CD8-positive, alpha-beta memory T cell (primary cell): ENCODE results near the gene NUP98. TPM values are rescaled to one million over a fixed set of nuclear protein-coding genes. Genes with fewer than 3 reads are reported as not detected.

Source experiments
- CTCF ChIA-PET: fragments of 350-600 bp; sonication (Branson Sonifier 250); formaldehyde crosslinking; loops from one replicate; lab custom pipeline; 2021; ENCODE audit warnings: antibody characterized with exemption; lab: Charles Lee
- POLR2A ChIA-PET: fragments of 350-600 bp; sonication (Branson Sonifier 250); formaldehyde crosslinking; loops from one replicate; lab custom pipeline; 2021; ENCODE audit warnings: antibody characterized with exemption; lab: Charles Lee
- DNase-seq, 5 donors: peaks; one replicate each; pipeline versions ENCODE4 v3.0.0 to v3.0.0-alpha.2; 2020 to 2022; ENCODE audit warnings: mixed read lengths in 1 of 5
- H3K27ac ChIP-seq: one replicate; pipeline ENCODE4 v1.7.0; 2013; ENCODE audit warnings: low read depth, mild to moderate bottlenecking, low read length, moderate library complexity
- H3K27me3 ChIP-seq: 2 replicates; pipeline ENCODE4 v1.7.0; 2013; ENCODE audit warnings: low read length, mild to moderate bottlenecking; ENCODE audit not compliant: insufficient read depth, poor library complexity, severe bottlenecking
- H3K36me3 ChIP-seq: 2 replicates; pipeline ENCODE4 v1.7.0; 2013; ENCODE audit warnings: mild to moderate bottlenecking, low read length, moderate library complexity; ENCODE audit not compliant: insufficient read depth
- H3K4me1 ChIP-seq: 2 replicates; pipeline ENCODE4 v1.7.0; 2013; ENCODE audit warnings: mild to moderate bottlenecking, low read length, moderate library complexity; ENCODE audit not compliant: insufficient read depth
- H3K4me3 ChIP-seq: 2 replicates; pipeline ENCODE4 v1.7.0; 2013; ENCODE audit warnings: mild to moderate bottlenecking, low read length
- H3K9me3 ChIP-seq: 2 replicates; pipeline ENCODE4 v1.7.0; 2013; ENCODE audit warnings: mild to moderate bottlenecking, low read length
- H3K27ac Mint-ChIP-seq, 8 donors: one replicate each; pipeline ENCODE4 v1.8.0; 2020 to 2021; ENCODE audit warnings: mixed read lengths in 8 of 8, mild to moderate bottlenecking in 6 of 8, inconsistent platforms in 3 of 8, moderate library complexity in 3 of 8
- H3K27me3 Mint-ChIP-seq, 2 donors: one replicate each; pipeline ENCODE4 v1.8.0; 2020 to 2021; ENCODE audit warnings: mixed read lengths in 2 of 2, mild to moderate bottlenecking in 1 of 2, moderate library complexity in 1 of 2
- H3K36me3 Mint-ChIP-seq, 3 donors: one replicate each; pipeline ENCODE4 v1.8.0; 2020 to 2021; ENCODE audit warnings: mixed read lengths in 3 of 3, inconsistent platforms in 1 of 3, mild to moderate bottlenecking in 1 of 3
- H3K4me1 Mint-ChIP-seq, 3 donors: one replicate each; pipeline ENCODE4 v1.8.0; 2020 to 2021; ENCODE audit warnings: mixed read lengths in 3 of 3, inconsistent platforms in 1 of 3, mild to moderate bottlenecking in 1 of 3
- H3K4me3 Mint-ChIP-seq, 7 donors: one replicate each; pipeline ENCODE4 v1.8.0; 2020 to 2021; ENCODE audit warnings: mixed read lengths in 7 of 7, mild to moderate bottlenecking in 6 of 7, moderate library complexity in 4 of 7, inconsistent platforms in 2 of 7
- H3K9me3 Mint-ChIP-seq, 5 donors: one replicate each; pipeline ENCODE4 v1.8.0; 2020 to 2022; ENCODE audit warnings: mixed read lengths in 5 of 5, mild to moderate bottlenecking in 3 of 5, moderate library complexity in 2 of 5, inconsistent platforms in 1 of 5
- polyA plus RNA-seq: library from polyadenylated mRNA; unstranded; fragments of 300-500 nt; fragmentation: Illumina TruSeq; gene quantifications from one replicate; pipeline ENCODE4 v1.2.3, GENCODE V29; 2021
- total RNA-seq, 2 experiments: library from RNA; stranded (reverse); gene quantifications; one replicate each; pipeline ENCODE4 v1.2.3, GENCODE V29; 2021

The NUP98 gene
- total and polyA plus RNA-seq, 3 experiments from 2014 or later, result 49.0 to 105 (median 101) TPM

DNA sequence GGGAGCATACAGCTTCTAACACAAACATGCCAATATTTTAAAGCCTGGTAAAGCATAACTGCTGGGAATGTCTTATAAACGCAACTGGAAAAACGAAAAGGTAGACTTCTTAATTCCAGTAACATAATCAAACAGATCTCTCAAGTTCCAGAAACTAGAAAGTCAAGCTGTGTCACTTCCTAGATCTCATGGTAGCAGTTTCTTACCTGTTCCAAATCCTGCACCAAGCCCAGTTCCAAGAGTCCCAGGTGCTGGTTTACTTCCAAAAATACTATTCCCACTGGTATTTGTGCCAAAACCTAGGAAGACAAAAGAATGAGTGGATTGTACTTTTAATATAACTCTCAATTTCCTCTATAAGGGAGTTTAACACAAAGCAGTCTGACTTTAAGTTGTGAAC is 44.2 kb downstream of the NUP98 start:
- Histone ChIP-seq H3K27ac (no peak overlapping the region), H3K36me3 (peaks cover 26% of the 10 kb centered on the region), H3K4me1 (no peaks in the 10 kb centered on the region), H3K4me3 (no peak overlapping the region), H3K27me3 (no peaks in the 10 kb centered on the region), H3K9me3 (no peaks in the 10 kb centered on the region)
- Mint-ChIP-seq H3K9me3 (no peaks in the 10 kb centered on the region), H3K4me3 (no peak overlapping the region), H3K36me3 (peaks cover 0 to 78% (median 18%) of the 10 kb centered on the region in 3 donors), H3K27me3 (no peaks in the 10 kb centered on the region), H3K4me1 (no peaks in the 10 kb centered on the region), H3K27ac (peak overlapping the region in 3 of 8 donors; percentile 22 to 57 (median 27))
- no peak for DNase-seq
- CTCF ChIA-PET, result interaction anchor here (1.1 kb wide), 1 partner anchor 320 kb away, joined by 5 read pairs; no protein-coding TSS in a partner anchor
- POLR2A ChIA-PET, result no interaction called here

GRCh38 chr11:3747704-3748103 is 49.6 kb downstream of the NUP98 start:
- no peak overlapping the region for H3K4me3 ChIP-seq
- peak overlapping the region in 3 of 8 donors; percentile 20 to 70 (median 50) for H3K27ac Mint-ChIP-seq
- no peaks in the 10 kb centered on the region for H3K27me3 ChIP-seq
- no peak for DNase-seq
- peaks cover 38% of the 10 kb centered on the region for H3K36me3 ChIP-seq
- peaks cover 0 to 2% (median 0%) of the 10 kb centered on the region in 3 donors for H3K4me1 Mint-ChIP-seq
- no peaks in the 10 kb centered on the region for H3K4me1 ChIP-seq
- H3K4me3 Mint-ChIP-seq, result no peak overlapping the region
- H3K9me3 Mint-ChIP-seq, result no peaks in the 10 kb centered on the region
- H3K27me3 Mint-ChIP-seq, result no peaks in the 10 kb centered on the region
- ChIA-PET POLR2A (no interaction called here), CTCF (no interaction called here)
- no peak overlapping the region for H3K27ac ChIP-seq
- no peaks in the 10 kb centered on the region for H3K9me3 ChIP-seq
- H3K36me3 Mint-ChIP-seq, result peaks cover 0 to 75% (median 6%) of the 10 kb centered on the region in 3 donors

- no peak for DNase-seq
- H3K9me3 ChIP-seq, result no peaks in the 10 kb centered on the region
- ChIA-PET CTCF (interaction anchor here (1.3 kb wide), 1 partner anchor 10 kb away, joined by 4 read pairs; no protein-coding TSS in a partner anchor), POLR2A (no interaction called here)
- H3K36me3 Mint-ChIP-seq, result peaks cover 5 to 72% (median 13%) of the 10 kb centered on the region in 3 donors
- H3K9me3 Mint-ChIP-seq, result no peaks in the 10 kb centered on the region
- H3K4me3 ChIP-seq, result no peak overlapping the region
- H3K27ac ChIP-seq, result no peak overlapping the region
- H3K27me3 ChIP-seq, result no peaks in the 10 kb centered on the region
- H3K4me3 Mint-ChIP-seq, result peak overlapping the region in 1 of 7 donors; percentile 18
- H3K4me1 ChIP-seq, result no peaks in the 10 kb centered on the region
- peak overlapping the region in 1 of 8 donors; percentile 61 for H3K27ac Mint-ChIP-seq
- no peaks in the 10 kb centered on the region for H3K27me3 Mint-ChIP-seq
- H3K4me1 Mint-ChIP-seq, result peaks cover 0 to 5% (median 0%) of the 10 kb centered on the region in 3 donors
- peaks cover 37% of the 10 kb centered on the region for H3K36me3 ChIP-seq
Observed at GRCh38 chr11:3745161-3745560, 52.2 kb downstream of the NUP98 start.

- H3K36me3 Mint-ChIP-seq, result peaks cover 5 to 78% (median 20%) of the 10 kb centered on the region in 3 donors
- H3K36me3 ChIP-seq, result peaks cover 35% of the 10 kb centered on the region
- H3K4me1 Mint-ChIP-seq, result peaks cover 0 to 5% (median 0%) of the 10 kb centered on the region in 3 donors
- no peaks in the 10 kb centered on the region for H3K4me1 ChIP-seq
- no peak overlapping the region for H3K27ac Mint-ChIP-seq
- no peaks in the 10 kb centered on the region for H3K9me3 Mint-ChIP-seq
- ChIA-PET CTCF (no interaction called here), POLR2A (no interaction called here)
- no peaks in the 10 kb centered on the region for H3K9me3 ChIP-seq
- no peak overlapping the region for H3K4me3 ChIP-seq
- no peak for DNase-seq
- H3K27me3 Mint-ChIP-seq, result no peaks in the 10 kb centered on the region
- no peak overlapping the region for H3K4me3 Mint-ChIP-seq
- no peak overlapping the region for H3K27ac ChIP-seq
- H3K27me3 ChIP-seq, result no peaks in the 10 kb centered on the region
Observed at GRCh38 chr11:3738723-3739122, 58.6 kb downstream of the NUP98 start.

DNA sequence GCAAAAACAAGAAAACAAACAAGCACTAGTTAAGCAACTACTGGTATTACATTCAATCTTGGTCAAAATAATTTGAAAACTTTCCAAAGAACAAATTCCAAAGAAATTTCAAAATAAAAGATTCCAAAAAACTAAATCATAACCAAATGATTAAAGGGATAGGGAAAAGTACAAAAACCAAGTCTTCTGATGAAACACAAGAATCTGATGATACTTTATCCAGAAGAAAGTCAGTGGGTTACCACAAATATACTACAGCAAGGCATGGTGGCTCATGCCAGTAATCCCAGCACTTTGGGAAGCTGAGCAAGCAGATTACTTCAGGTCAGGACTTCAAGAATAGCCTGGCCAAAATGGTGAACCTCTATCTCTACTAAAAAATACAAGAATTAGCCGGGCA is 59.1 kb downstream of the NUP98 start:
- H3K27me3 ChIP-seq, result no peaks in the 10 kb centered on the region
- Mint-ChIP-seq H3K36me3 (peaks cover 5 to 82% (median 20%) of the 10 kb centered on the region in 3 donors), H3K9me3 (no peaks in the 10 kb centered on the region), H3K27ac (peak overlapping the region in 1 of 8 donors; percentile 12), H3K4me3 (no peak overlapping the region), H3K27me3 (no peaks in the 10 kb centered on the region), H3K4me1 (peaks cover 0 to 5% (median 0%) of the 10 kb centered on the region in 3 donors)
- no peak for DNase-seq
- no peaks in the 10 kb centered on the region for H3K9me3 ChIP-seq
- H3K4me1 ChIP-seq, result no peaks in the 10 kb centered on the region
- H3K4me3 ChIP-seq, result no peak overlapping the region
- ChIA-PET CTCF (no interaction called here), POLR2A (no interaction called here)
- H3K36me3 ChIP-seq, result peaks cover 35% of the 10 kb centered on the region
- no peak overlapping the region for H3K27ac ChIP-seq

DNA sequence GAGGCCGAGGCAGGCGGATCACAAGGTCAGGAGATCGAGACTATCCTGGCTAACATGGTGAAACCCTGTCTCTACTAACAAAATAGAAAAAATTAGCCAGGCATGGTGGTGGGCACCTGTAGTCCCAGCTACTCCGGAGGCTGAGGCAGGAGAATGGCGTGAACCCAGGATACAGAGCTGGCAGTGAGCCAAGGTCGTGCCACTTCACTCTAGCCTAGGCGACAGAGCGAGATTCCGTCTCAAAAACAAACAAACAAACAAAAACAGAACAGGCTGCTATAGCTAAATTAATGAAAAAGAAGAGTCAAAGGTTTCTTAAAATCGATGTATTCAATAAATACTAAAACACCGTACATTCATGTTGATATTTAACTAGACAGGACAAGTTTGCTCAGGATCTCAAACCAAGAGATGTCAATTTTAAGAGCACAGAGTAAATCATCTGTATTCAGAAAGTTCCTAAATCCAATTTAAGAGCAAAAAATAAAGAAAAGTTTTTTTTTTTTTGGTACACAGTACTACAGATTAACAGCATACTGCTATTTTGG is 59.9 kb downstream of the NUP98 start:
- no peaks in the 10 kb centered on the region for H3K27me3 Mint-ChIP-seq
- H3K36me3 Mint-ChIP-seq, result peaks cover 5 to 84% (median 18%) of the 10 kb centered on the region in 3 donors
- Histone ChIP-seq H3K4me1 (no peaks in the 10 kb centered on the region), H3K27me3 (no peaks in the 10 kb centered on the region), H3K36me3 (peaks cover 40% of the 10 kb centered on the region), H3K9me3 (no peaks in the 10 kb centered on the region), H3K27ac (no peak overlapping the region), H3K4me3 (no peak overlapping the region)
- no peaks in the 10 kb centered on the region for H3K9me3 Mint-ChIP-seq
- no peak for DNase-seq
- peaks cover 0 to 7% (median 0%) of the 10 kb centered on the region in 3 donors for H3K4me1 Mint-ChIP-seq
- POLR2A ChIA-PET, result no interaction called here
- CTCF ChIA-PET, result no interaction called here
- H3K4me3 Mint-ChIP-seq, result no peak overlapping the region
- no peak overlapping the region for H3K27ac Mint-ChIP-seq

GRCh38 chr11:3736816-3737215 is 60.5 kb downstream of the NUP98 start:
- no peak for DNase-seq
- H3K27me3 Mint-ChIP-seq, result no peaks in the 10 kb centered on the region

GRCh38 chr11:3735827-3736226 is 61.5 kb downstream of the NUP98 start:
- ChIA-PET CTCF (interaction anchor here (1.0 kb wide), 1 partner anchor 73 kb away, joined by 3 read pairs; the partner anchor contains the start of gene PGAP2), POLR2A (no interaction called here)
- peaks cover 5 to 88% (median 18%) of the 10 kb centered on the region in 3 donors for H3K36me3 Mint-ChIP-seq
- peak overlapping the region in 2 of 8 donors; percentile 23 to 76 for H3K27ac Mint-ChIP-seq
- no peaks in the 10 kb centered on the region for H3K9me3 Mint-ChIP-seq
- no peaks in the 10 kb centered on the region for H3K4me1 ChIP-seq
- H3K9me3 ChIP-seq, result no peaks in the 10 kb centered on the region
- no peak for DNase-seq
- peaks cover 35% of the 10 kb centered on the region for H3K36me3 ChIP-seq
- H3K4me1 Mint-ChIP-seq, result peaks cover 0 to 3% (median 0%) of the 10 kb centered on the region in 3 donors
- H3K4me3 ChIP-seq, result no peak overlapping the region
- H3K4me3 Mint-ChIP-seq, result no peak overlapping the region
- H3K27me3 Mint-ChIP-seq, result no peaks in the 10 kb centered on the region
- H3K27ac ChIP-seq, result no peak overlapping the region
- no peaks in the 10 kb centered on the region for H3K27me3 ChIP-seq

More at GRCh38 chr11:3736816-3737215, 60.5 kb downstream of the NUP98 start:
- Mint-ChIP-seq H3K27ac (no peak overlapping the region), H3K4me3 (no peak overlapping the region), H3K4me1 (peaks cover 0 to 4% (median 0%) of the 10 kb centered on the region in 3 donors), H3K36me3 (peaks cover 6 to 87% (median 16%) of the 10 kb centered on the region in 3 donors), H3K9me3 (no peaks in the 10 kb centered on the region)
- Histone ChIP-seq H3K27ac (no peak overlapping the region), H3K27me3 (no peaks in the 10 kb centered on the region), H3K4me3 (no peak overlapping the region), H3K4me1 (no peaks in the 10 kb centered on the region), H3K9me3 (no peaks in the 10 kb centered on the region), H3K36me3 (peaks cover 38% of the 10 kb centered on the region)
- ChIA-PET POLR2A (no interaction called here), CTCF (no interaction called here)
